Ectodermal cell (in vitro differentiated cells): ENCODE results near the gene LIPT1.
"Not testable (repeated sequence)": the region's sequence is repeated elsewhere in the genome, so short reads cannot be mapped to it uniquely, and the experiment has no call there.

ENCODE experiments used
- H3K27ac ChIP-seq: 2 replicates; pipeline ENCODE4 v1.7.0; 2013; ENCODE audit warnings: mild to moderate bottlenecking, low read depth, low read length; ENCODE audit not compliant: insufficient read depth, poor library complexity, severe bottlenecking
- H3K27me3 ChIP-seq: 2 replicates; pipeline ENCODE4 v1.7.0; 2013; ENCODE audit warnings: mild to moderate bottlenecking, low read length; ENCODE audit not compliant: insufficient read depth, control insufficient read depth, poor library complexity, severe bottlenecking
- H3K36me3 ChIP-seq: one replicate; pipeline ENCODE4 v1.7.0; 2013; ENCODE audit warnings: low read length; ENCODE audit not compliant: control insufficient read depth, insufficient read depth
- H3K4me1 ChIP-seq: one replicate; pipeline ENCODE4 v1.7.0; 2013; ENCODE audit warnings: low read length; ENCODE audit not compliant: control insufficient read depth, insufficient read depth
- H3K4me3 ChIP-seq: 2 replicates; pipeline ENCODE4 v1.7.0; 2013; ENCODE audit warnings: low read depth, low read length, control low read depth; ENCODE audit not compliant: insufficient read depth
- H3K9me3 ChIP-seq: 2 replicates; pipeline ENCODE4 v1.7.0; 2013; ENCODE audit warnings: mild to moderate bottlenecking, low read length, moderate library complexity; ENCODE audit not compliant: control insufficient read depth
- WGBS, 2 experiments: methylation state at CpG; one replicate each; pipeline ENCODE4 v1.1.7; 2013; ENCODE audit warnings: missing lambda C conversion rate in 2 of 2; 5-methylcytosine and 5-hydroxymethylcytosine counted together

LIPT1 gene

GRCh38 chr2:99171377-99172140 lies 16.8 kb downstream of the LIPT1 start:
- 94 to 97% methylated on average over 5 to 7 of the region's 8 CpGs for WGBS, 2 experiments
- Histone ChIP-seq H3K27me3 (no peaks in the 10 kb centered on the region), H3K27ac (no peak overlapping the region), H3K36me3 (peaks cover 15% of the 10 kb centered on the region), H3K4me1 (no peaks in the 10 kb centered on the region), H3K9me3 (no peaks in the 10 kb centered on the region), H3K4me3 (no peak overlapping the region)

- peak within 1 kb of the TSS; percentile 76 for H3K4me3 ChIP-seq
- 0% methylated on average over 39 of the region's 39 CpGs for WGBS, 2 experiments
- peak within 1 kb of the TSS; percentile 67 for H3K27ac ChIP-seq
- H3K9me3 ChIP-seq = no peaks in the 10 kb centered on the region
- no peaks in the 10 kb centered on the region for H3K27me3 ChIP-seq
- H3K4me1 ChIP-seq = peaks cover 8% of the 10 kb centered on the region
- no peaks in the 10 kb centered on the region for H3K36me3 ChIP-seq
These were observed 26.2 kb downstream of the LIPT1 start, which contains the start of the genes MITD1 and MRPL30 for GRCh38 chr2:99180755-99181623. Gene MITD1 (minus strand): TSS chr2:99181058. CDS start chr2:99180981, 77 bp downstream. Gene MRPL30 (plus strand): TSS chr2:99181184. CDS start chr2:99186204, 5,020 bp downstream.

- Histone ChIP-seq H3K27me3 (no peaks in the 10 kb centered on the region), H3K36me3 (no peaks in the 10 kb centered on the region), H3K4me1 (peaks cover 8% of the 10 kb centered on the region), H3K9me3 (no peaks in the 10 kb centered on the region), H3K27ac (peak overlapping the region; percentile 67), H3K4me3 (peak overlapping the region; percentile 76)
- WGBS, 2 experiments = 1 to 6% methylated on average over 4 of the region's 4 CpGs
These were observed 26.8 kb downstream of the LIPT1 start for GRCh38 chr2:99181624-99182000.

- H3K4me1 ChIP-seq = peaks cover 8% of the 10 kb centered on the region
- H3K27ac ChIP-seq = no peak overlapping the region
- no peaks in the 10 kb centered on the region for H3K9me3 ChIP-seq
- no peak overlapping the region for H3K4me3 ChIP-seq
- H3K27me3 ChIP-seq = no peaks in the 10 kb centered on the region
- 92 to 96% methylated on average over 3 of the region's 3 CpGs for WGBS, 2 experiments
- no peaks in the 10 kb centered on the region for H3K36me3 ChIP-seq
These were observed 28.3 kb downstream of the LIPT1 start for GRCh38 chr2:99183025-99183424.

GRCh38 chr2:99184811-99185210 lies 30.0 kb downstream of the LIPT1 start:
- peaks cover 8% of the 10 kb centered on the region for H3K4me1 ChIP-seq
- 82 to 84% methylated on average over 6 of the region's 6 CpGs for WGBS, 2 experiments
- H3K27me3 ChIP-seq = no peaks in the 10 kb centered on the region
- H3K9me3 ChIP-seq = no peaks in the 10 kb centered on the region
- H3K36me3 ChIP-seq = no peaks in the 10 kb centered on the region
- H3K4me3 ChIP-seq = no peak overlapping the region
- no peak overlapping the region for H3K27ac ChIP-seq

- Histone ChIP-seq H3K36me3 (peaks cover 9% of the 10 kb centered on the region), H3K27ac (no peak overlapping the region), H3K9me3 (no peaks in the 10 kb centered on the region), H3K27me3 (no peaks in the 10 kb centered on the region), H3K4me1 (peaks cover 8% of the 10 kb centered on the region), H3K4me3 (no peak overlapping the region)
These were observed 32.2 kb downstream of the LIPT1 start for GRCh38 chr2:99187011-99187410.

- no peaks in the 10 kb centered on the region for H3K9me3 ChIP-seq
- H3K4me3 ChIP-seq = no peak overlapping the region
- no peaks in the 10 kb centered on the region for H3K27me3 ChIP-seq
- no peak overlapping the region for H3K27ac ChIP-seq
- peaks cover 12% of the 10 kb centered on the region for H3K36me3 ChIP-seq
- 96 to 100% methylated on average over 3 of the region's 3 CpGs for WGBS, 2 experiments
- H3K4me1 ChIP-seq = no peaks in the 10 kb centered on the region
These were observed 33.6 kb downstream of the LIPT1 start for GRCh38 chr2:99188357-99188756.

- Histone ChIP-seq H3K36me3 (peaks cover 16% of the 10 kb centered on the region), H3K27me3 (no peaks in the 10 kb centered on the region), H3K4me3 (no peak overlapping the region), H3K27ac (no peak overlapping the region), H3K9me3 (no peaks in the 10 kb centered on the region), H3K4me1 (no peaks in the 10 kb centered on the region)
- WGBS, 2 experiments = 85% methylated on average over 1 of the region's 1 CpG
These were observed 35.8 kb downstream of the LIPT1 start for GRCh38 chr2:99190548-99190947.

- not testable (repeated sequence) for H3K27ac ChIP-seq, H3K9me3 ChIP-seq, H3K4me1 ChIP-seq, H3K4me3 ChIP-seq, H3K27me3 ChIP-seq
- 93 to 97% methylated on average over 4 of the region's 4 CpGs for WGBS, 2 experiments
- peaks cover 29% of the 10 kb centered on the region for H3K36me3 ChIP-seq
These were observed 37.6 kb downstream of the LIPT1 start for GRCh38 chr2:99192364-99192763.

GRCh38 chr2:99198103-99198841 lies 43.5 kb downstream of the LIPT1 start:
- WGBS, 2 experiments = 93% methylated on average over 6 of the region's 6 CpGs
- Histone ChIP-seq H3K27ac (no peak overlapping the region), H3K27me3 (no peaks in the 10 kb centered on the region), H3K4me3 (no peak overlapping the region), H3K4me1 (no peaks in the 10 kb centered on the region), H3K9me3 (no peaks in the 10 kb centered on the region), H3K36me3 (peaks cover 20% of the 10 kb centered on the region)
